OCI-LY1 (cell line): Measurements from ENCODE around the gene CARD6.
A peak's percentile ranks its signal among the peaks of the same experiment; 100 is the strongest.

ENCODE experiments used
- H2AFZ ChIP-seq: fragments of 200-600 bp; sonication (generic), shearing (Covaris generic); 2 replicates; pipeline ENCODE4 v1.6.0; 2014; ENCODE audit warnings: antibody characterized with exemption, mild to moderate bottlenecking, low read length
- H3F3A ChIP-seq: fragments of 200-600 bp; sonication (generic), shearing (Covaris generic); 2 replicates; pipeline ENCODE4 v1.6.0; 2014; ENCODE audit warnings: mild to moderate bottlenecking, antibody characterized with exemption, low read length, moderate library complexity; ENCODE audit not compliant: insufficient read depth
- H3K27ac ChIP-seq: fragments of 200-600 bp; sonication (generic); 2 replicates; pipeline ENCODE4 v1.5.1; 2014; ENCODE audit warnings: low read length, mixed run types, mild to moderate bottlenecking, low read depth; ENCODE audit not compliant: poor library complexity, severe bottlenecking
- H3K27me3 ChIP-seq: fragments of 200-600 bp; sonication (generic); 2 replicates; pipeline ENCODE4 v1.6.0; 2014; ENCODE audit warnings: antibody characterized with exemption, mild to moderate bottlenecking, low read length, moderate library complexity; ENCODE audit not compliant: insufficient read depth
- H3K36me3 ChIP-seq: fragments of 200-600 bp; sonication (generic); 2 replicates; pipeline ENCODE4 v1.6.1; 2014; ENCODE audit warnings: mild to moderate bottlenecking, antibody characterized with exemption, low read length, moderate library complexity, mixed read lengths; ENCODE audit not compliant: insufficient read depth
- H3K4me1 ChIP-seq: fragments of 200-600 bp; sonication (generic); 2 replicates; pipeline ENCODE4 v1.5.1; 2014; ENCODE audit warnings: mild to moderate bottlenecking, low read length, moderate library complexity; ENCODE audit not compliant: insufficient read depth, severe bottlenecking
- H3K4me2 ChIP-seq: fragments of 200-600 bp; sonication (generic), shearing (Covaris generic); 2 replicates; pipeline ENCODE4 v1.6.1; 2014; ENCODE audit warnings: low read length
- H3K4me3 ChIP-seq: fragments of 200-600 bp; sonication (generic); 2 replicates; pipeline ENCODE4 v1.5.1; 2014; ENCODE audit warnings: low read length, low read depth, mild to moderate bottlenecking, mixed read lengths; ENCODE audit not compliant: poor library complexity, severe bottlenecking
- H3K79me2 ChIP-seq: fragments of 200-600 bp; shearing (Covaris generic); 2 replicates; pipeline ENCODE4 v1.6.1; 2016; ENCODE audit warnings: mixed run types, low read length, mixed read lengths; ENCODE audit not compliant: insufficient read depth
- H3K9ac ChIP-seq: fragments of 200-600 bp; sonication (generic), shearing (Covaris generic); 2 replicates; pipeline ENCODE4 v1.6.1; 2014; ENCODE audit warnings: mild to moderate bottlenecking, low read length, mixed read lengths
- H3K9me2 ChIP-seq: fragments of 200-600 bp; sonication (generic), shearing (Covaris generic); 2 replicates; pipeline ENCODE4 v1.6.1; 2014; ENCODE audit warnings: low read depth, mild to moderate bottlenecking, low read length, mixed read lengths
- H3K9me3 ChIP-seq: fragments of 200-600 bp; shearing (Covaris generic); 2 replicates; pipeline ENCODE4 v1.6.1; 2014; ENCODE audit warnings: low read length, mixed read lengths
- H4K20me1 ChIP-seq: fragments of 200-600 bp; sonication (generic), shearing (Covaris generic); 2 replicates; pipeline ENCODE4 v1.6.0; 2016; ENCODE audit warnings: mild to moderate bottlenecking, low read length; ENCODE audit not compliant: insufficient read depth
- CTCF ChIP-seq: fragments of 200-600 bp; sonication (generic), shearing (Covaris generic); IDR thresholded peaks from 2 replicates; pipeline ENCODE4 v1.5.1; 2017; ENCODE audit warnings: mild to moderate bottlenecking, antibody characterized with exemption, low read length, moderate library complexity, mixed read lengths
- EZH2 ChIP-seq: fragments of 200-600 bp; sonication (generic), shearing (Covaris generic); IDR thresholded peaks from 2 replicates; pipeline ENCODE4 v1.8.0; 2017; ENCODE audit warnings: borderline replicate concordance, mixed run types, mild to moderate bottlenecking, antibody characterized with exemption, low read length, moderate library complexity, mixed read lengths

The CARD6 gene

GRCh38 chr5:40796487-40796889 is 44.7 kb upstream of the CARD6 start:
- Histone ChIP-seq H3F3A (0 out of 2 replicates have a peak, but pooled peaks cover 4% of the 10 kb centered on the region), H3K36me3 (peaks cover 8% of the 10 kb centered on the region), H3K27me3 (no peaks in the 10 kb centered on the region; the same call in 1 of the 2 replicates), H3K4me2 (peak overlapping the region; percentile 78), H3K9me2 (no peaks in the 10 kb centered on the region), H3K4me1 (peaks cover 35% of the 10 kb centered on the region), H3K9ac (peak overlapping the region; percentile 98), H2AFZ (no peak overlapping the region), H3K27ac (no peak overlapping the region), H3K4me3 (peak overlapping the region; percentile 99), H3K9me3 (no peaks in the 10 kb centered on the region), H4K20me1 (0 out of 2 replicates have a peak, but pooled peaks cover 3% of the 10 kb centered on the region), H3K79me2 (peaks cover 56% of the 10 kb centered on the region)
- TF ChIP-seq CTCF (no peak), EZH2 (no peak)

- peak overlapping the region; percentile 70 for H3K27ac ChIP-seq
- H4K20me1 ChIP-seq, result no peaks in the 10 kb centered on the region
- H3K9me3 ChIP-seq, result no peaks in the 10 kb centered on the region
- peak overlapping the region; percentile 99 for H3K4me3 ChIP-seq
- no peaks in the 10 kb centered on the region for H3K9me2 ChIP-seq
- no peak for TF ChIP-seq CTCF
- no peak for TF ChIP-seq EZH2
- H3K9ac ChIP-seq, result peak overlapping the region; percentile 98
- no peaks in the 10 kb centered on the region; the same call in 1 of the 2 replicates for H3K27me3 ChIP-seq
- H3K79me2 ChIP-seq, result peaks cover 46% of the 10 kb centered on the region
- peaks cover 29% of the 10 kb centered on the region for H3K4me1 ChIP-seq
- H3F3A ChIP-seq, result 0 out of 2 replicates have a peak, but pooled peaks cover 4% of the 10 kb centered on the region
- H3K36me3 ChIP-seq, result peaks cover 8% of the 10 kb centered on the region
- peak overlapping the region; percentile 78 for H3K4me2 ChIP-seq
- no peak overlapping the region; the same call in 1 of the 2 replicates for H2AFZ ChIP-seq
Measured at GRCh38 chr5:40797273-40798011, 43.7 kb upstream of the CARD6 start.

- no peaks in the 10 kb centered on the region; the same call in 1 of the 2 replicates for H3K27me3 ChIP-seq
- peaks cover 8% of the 10 kb centered on the region for H3K36me3 ChIP-seq
- H3K9me3 ChIP-seq, result no peaks in the 10 kb centered on the region
- peak within 1 kb of the TSS; percentile 98 for H3K9ac ChIP-seq
- no peaks in the 10 kb centered on the region for H3K9me2 ChIP-seq
- H2AFZ ChIP-seq, result peak within 1 kb of the TSS; percentile 100
- peak within 1 kb of the TSS; percentile 99 for H3K4me2 ChIP-seq
- no peaks in the 10 kb centered on the region for H4K20me1 ChIP-seq
- H3K4me3 ChIP-seq, result peak within 1 kb of the TSS; percentile 99
- H3K4me1 ChIP-seq, result peaks cover 29% of the 10 kb centered on the region
- no peak for TF ChIP-seq EZH2
- TF ChIP-seq CTCF, result peak; percentile 22; the same call in 1 of the 2 replicates
- H3K79me2 ChIP-seq, result peaks cover 39% of the 10 kb centered on the region
- peak within 1 kb of the TSS; percentile 70 for H3K27ac ChIP-seq
- H3F3A ChIP-seq, result 0 out of 2 replicates have a peak, but pooled peaks cover 4% of the 10 kb centered on the region
Measured at GRCh38 chr5:40798012-40798800, 43.0 kb upstream of the CARD6 start, which contains the start of gene PRKAA1. PRKAA1 (minus strand) TSS chr5:40798374; CDS start chr5:40798189, 185 bp downstream.
